Cardiac muscle cell (in vitro differentiated cells and primary cell): Measurements from ENCODE around the gene FKBP5. TPM values are rescaled to one million over a fixed set of nuclear protein-coding genes. Genes with fewer than 3 reads are reported as not detected.

Experiments used
- DNase-seq, 2 donors: peaks; one replicate each; pipeline versions ENCODE4 v3.0.0 to v3.0.0-alpha.2; 2010 to 2017; ENCODE audit warnings: low read depth in 1 of 2, low spot score in 1 of 2
- H3K27ac ChIP-seq: fragments of 200-600 bp; sonication (generic); 2 replicates; pipeline ENCODE4 v1.5.1; 2016
- H3K27me3 ChIP-seq: fragments of 200-600 bp; sonication (generic); 2 replicates; pipeline ENCODE4 v1.6.0; 2016; ENCODE audit warnings: control low read depth
- H3K36me3 ChIP-seq: fragments of 200-600 bp; sonication (generic); 2 replicates; pipeline ENCODE4 v1.5.1; 2016; ENCODE audit warnings: control low read depth
- H3K4me1 ChIP-seq: fragments of 200-600 bp; sonication (generic); 2 replicates; pipeline ENCODE4 v1.8.1; 2017; ENCODE audit warnings: low read depth, mild to moderate bottlenecking, mixed run types
- H3K4me3 ChIP-seq: fragments of 200-600 bp; sonication (generic); 2 replicates; pipeline ENCODE4 v1.5.1; 2016; ENCODE audit warnings: mild to moderate bottlenecking
- H3K9me3 ChIP-seq: fragments of 200-600 bp; sonication (generic); 2 replicates; pipeline ENCODE4 v1.5.1; 2017; ENCODE audit warnings: low read depth, mild to moderate bottlenecking, control low read depth
- polyA plus RNA-seq: library from polyadenylated mRNA; unstranded; fragments of >200 nt; fragmentation: Nextera tagmentation; extraction: Ambion mirVana; gene quantifications from 2 replicates; pipeline ENCODE4 v1.2.1, GENCODE V29; 2016
- total RNA-seq: library from RNA; depleted of rRNA; stranded (reverse); fragments of >200 nt; gene quantifications from 2 replicates; pipeline ENCODE4 v1.2.3, GENCODE V29; 2016
- TF ChIP-seq, protein P1 (sequence below): IDR thresholded peaks from 2 replicates; pipeline ENCODE4 v1.5.1; 2012; ENCODE audit warnings: low read depth, mild to moderate bottlenecking, low read length

FKBP5 gene
- total and polyA plus RNA-seq, 2 experiments from 2014 or later, result 32.4 to 53.0 TPM

DNA sequence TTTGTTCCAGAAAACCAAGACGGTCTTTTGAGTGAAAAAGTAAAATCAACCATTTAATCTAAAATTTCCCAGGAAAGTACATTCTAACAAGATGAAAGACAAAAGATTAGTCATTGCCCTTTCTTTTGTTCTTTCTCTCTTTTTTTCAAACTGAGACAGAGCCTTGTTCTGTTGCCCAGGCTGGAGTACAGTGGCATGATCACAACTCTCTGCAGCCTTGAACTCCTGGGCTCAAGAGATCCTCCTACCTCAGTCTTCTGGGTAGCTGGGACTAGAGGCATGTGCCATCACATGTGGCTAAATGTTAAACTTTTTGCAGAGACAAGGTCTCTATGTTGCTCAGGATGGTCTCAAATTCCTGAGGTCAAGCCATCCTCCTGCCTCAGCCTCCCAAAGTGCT is 75.0 kb downstream of the FKBP5 start:
- H3K36me3 ChIP-seq, result peaks cover 13% of the 10 kb centered on the region
- H3K4me3 ChIP-seq, result no peak overlapping the region
- H3K27ac ChIP-seq, result no peak overlapping the region
- H3K27me3 ChIP-seq, result no peaks in the 10 kb centered on the region
- no peaks in the 10 kb centered on the region for H3K9me3 ChIP-seq
- DNase-seq, result no peak
- peaks cover 13% of the 10 kb centered on the region for H3K4me1 ChIP-seq
- TF ChIP-seq, protein P1, sequence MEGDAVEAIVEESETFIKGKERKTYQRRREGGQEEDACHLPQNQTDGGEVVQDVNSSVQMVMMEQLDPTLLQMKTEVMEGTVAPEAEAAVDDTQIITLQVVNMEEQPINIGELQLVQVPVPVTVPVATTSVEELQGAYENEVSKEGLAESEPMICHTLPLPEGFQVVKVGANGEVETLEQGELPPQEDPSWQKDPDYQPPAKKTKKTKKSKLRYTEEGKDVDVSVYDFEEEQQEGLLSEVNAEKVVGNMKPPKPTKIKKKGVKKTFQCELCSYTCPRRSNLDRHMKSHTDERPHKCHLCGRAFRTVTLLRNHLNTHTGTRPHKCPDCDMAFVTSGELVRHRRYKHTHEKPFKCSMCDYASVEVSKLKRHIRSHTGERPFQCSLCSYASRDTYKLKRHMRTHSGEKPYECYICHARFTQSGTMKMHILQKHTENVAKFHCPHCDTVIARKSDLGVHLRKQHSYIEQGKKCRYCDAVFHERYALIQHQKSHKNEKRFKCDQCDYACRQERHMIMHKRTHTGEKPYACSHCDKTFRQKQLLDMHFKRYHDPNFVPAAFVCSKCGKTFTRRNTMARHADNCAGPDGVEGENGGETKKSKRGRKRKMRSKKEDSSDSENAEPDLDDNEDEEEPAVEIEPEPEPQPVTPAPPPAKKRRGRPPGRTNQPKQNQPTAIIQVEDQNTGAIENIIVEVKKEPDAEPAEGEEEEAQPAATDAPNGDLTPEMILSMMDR, result no peak

DNA sequence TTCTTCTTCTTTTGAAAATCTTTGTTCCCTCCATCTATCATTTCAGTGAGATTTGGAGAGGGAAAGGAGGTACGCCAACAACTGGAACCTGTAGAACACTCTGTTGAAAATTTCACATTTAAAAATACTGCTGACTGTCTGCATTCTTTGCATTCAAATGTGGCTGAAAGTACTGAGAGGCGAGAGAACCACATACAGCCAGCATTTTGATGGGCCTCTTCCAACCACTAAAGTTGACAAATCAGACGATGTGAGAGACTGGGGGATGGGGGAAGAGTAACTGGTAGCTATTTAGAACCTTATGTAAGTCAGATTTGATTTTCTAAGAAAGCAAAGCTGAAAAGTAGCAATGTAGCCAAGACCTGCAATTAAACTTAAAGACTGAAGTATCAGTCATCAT is 77.5 kb downstream of the FKBP5 start:
- TF ChIP-seq, protein P1, result no peak
- H3K4me3 ChIP-seq, result no peak overlapping the region
- peaks cover 7% of the 10 kb centered on the region for H3K36me3 ChIP-seq
- peaks cover 13% of the 10 kb centered on the region for H3K4me1 ChIP-seq
- DNase-seq, result peak; percentile 61 to 81
- no peaks in the 10 kb centered on the region for H3K27me3 ChIP-seq
- H3K9me3 ChIP-seq, result no peaks in the 10 kb centered on the region
- peak overlapping the region; percentile 55 for H3K27ac ChIP-seq

DNA sequence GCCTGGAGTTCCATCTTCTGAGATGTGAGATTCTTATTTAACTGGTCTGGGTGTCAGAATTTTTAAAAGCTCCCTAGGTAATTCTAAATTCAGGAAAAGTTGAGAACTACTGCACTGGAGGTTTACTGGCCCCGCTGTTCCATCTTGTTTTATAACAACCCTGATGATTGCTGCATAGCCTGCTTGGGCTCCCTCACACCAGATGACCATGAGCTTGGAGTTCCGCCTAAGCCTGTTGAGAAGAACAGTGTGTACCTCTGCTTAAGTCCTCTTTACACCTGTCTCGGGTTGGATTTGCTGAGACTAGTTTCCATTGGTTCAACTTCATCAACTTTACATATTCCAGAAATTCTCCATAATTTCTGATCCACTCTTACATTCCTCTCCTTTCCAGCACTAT is 77.9 kb downstream of the FKBP5 start:
- no peak for DNase-seq
- no peak overlapping the region for H3K4me3 ChIP-seq
- TF ChIP-seq, protein P1, result no peak
- H3K4me1 ChIP-seq, result peaks cover 13% of the 10 kb centered on the region
- H3K36me3 ChIP-seq, result peaks cover 7% of the 10 kb centered on the region
- H3K27me3 ChIP-seq, result no peaks in the 10 kb centered on the region
- H3K27ac ChIP-seq, result peak overlapping the region; percentile 55
- H3K9me3 ChIP-seq, result no peaks in the 10 kb centered on the region

DNA sequence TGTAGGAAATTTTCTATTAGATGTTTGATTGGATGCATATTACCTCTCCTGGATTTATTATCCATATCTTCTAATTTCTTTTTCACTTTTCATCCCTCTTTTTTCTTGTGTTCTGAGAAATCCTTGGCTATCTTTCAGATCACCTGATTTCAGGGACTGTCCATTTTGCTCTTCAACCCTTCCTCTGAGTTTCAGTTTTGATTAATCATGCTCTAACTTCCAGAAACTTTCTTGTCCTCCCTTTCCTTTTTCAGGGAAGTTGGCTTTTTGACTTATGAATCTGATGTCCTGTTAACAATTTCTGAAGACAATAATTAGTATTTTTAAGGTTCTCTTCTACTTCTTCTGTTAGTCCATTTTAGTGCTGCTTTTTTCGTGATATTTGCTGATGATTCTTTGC is 79.1 kb downstream of the FKBP5 start:
- TF ChIP-seq, protein P1, result no peak
- peaks cover 13% of the 10 kb centered on the region for H3K4me1 ChIP-seq
- peaks cover 7% of the 10 kb centered on the region for H3K36me3 ChIP-seq
- H3K9me3 ChIP-seq, result no peaks in the 10 kb centered on the region
- no peak for DNase-seq
- no peaks in the 10 kb centered on the region for H3K27me3 ChIP-seq
- no peak overlapping the region for H3K4me3 ChIP-seq
- no peak overlapping the region for H3K27ac ChIP-seq

DNA sequence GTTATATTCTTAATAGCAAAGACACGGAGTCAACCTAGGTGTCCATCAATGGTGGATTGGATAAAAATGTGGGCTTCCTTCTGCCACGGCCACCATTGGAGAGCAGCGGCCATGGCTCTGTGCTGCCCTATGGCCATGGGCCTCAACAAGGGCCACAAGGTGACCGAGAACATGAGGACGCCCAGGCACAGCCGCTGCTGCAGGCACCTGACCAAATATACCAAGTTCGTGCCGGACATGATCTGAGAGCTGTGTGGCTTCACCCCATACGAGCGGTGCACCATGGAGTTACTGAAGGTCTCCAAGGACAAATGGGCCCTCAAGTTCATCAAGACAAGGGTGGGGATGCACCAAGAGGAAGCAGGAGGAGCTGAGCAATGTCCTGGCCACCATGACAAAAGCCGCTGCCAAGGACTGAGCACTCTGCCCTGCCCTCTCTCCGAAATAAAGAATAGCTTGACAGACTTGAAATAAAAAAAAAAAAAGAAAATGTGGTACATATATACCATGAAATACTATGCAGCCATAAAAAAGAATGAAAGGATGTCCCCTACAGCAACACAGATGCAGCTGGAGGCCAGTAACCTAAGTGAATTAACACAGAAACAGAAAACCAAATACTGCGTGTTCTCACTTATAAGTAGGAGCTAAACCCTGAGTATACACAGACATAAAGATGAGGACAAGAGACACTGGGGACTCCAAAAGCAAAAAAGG is 81.0 kb downstream of the FKBP5 start:
- H3K27ac ChIP-seq, result no peak overlapping the region
- no peaks in the 10 kb centered on the region for H3K36me3 ChIP-seq
- DNase-seq, result no peak
- H3K9me3 ChIP-seq, result no peaks in the 10 kb centered on the region
- no peak overlapping the region for H3K4me3 ChIP-seq
- H3K4me1 ChIP-seq, result peaks cover 23% of the 10 kb centered on the region
- no peaks in the 10 kb centered on the region for H3K27me3 ChIP-seq
- TF ChIP-seq, protein P1, result no peak

DNA sequence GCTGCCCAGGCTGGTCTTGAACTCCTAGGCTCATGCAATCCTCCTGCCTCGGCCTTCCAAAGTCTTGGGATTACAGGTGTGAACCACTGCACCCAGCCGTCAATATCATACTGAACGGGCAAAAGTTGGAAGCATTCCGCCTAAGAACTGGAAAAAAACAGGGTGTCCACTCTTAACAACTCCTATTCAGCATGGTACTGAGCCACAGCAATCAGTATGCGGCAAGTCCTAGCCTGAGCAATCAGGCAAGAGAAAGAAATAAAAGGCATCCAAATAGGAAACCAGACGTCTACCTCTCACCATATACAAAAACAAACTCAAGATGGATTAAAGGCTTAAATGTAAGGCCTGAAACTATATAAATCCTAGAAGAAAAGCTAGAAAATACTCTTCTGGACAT is 83.1 kb downstream of the FKBP5 start:
- Histone ChIP-seq H3K9me3 (no peaks in the 10 kb centered on the region), H3K27ac (no peak overlapping the region), H3K4me3 (no peak overlapping the region), H3K27me3 (no peaks in the 10 kb centered on the region), H3K4me1 (peaks cover 28% of the 10 kb centered on the region), H3K36me3 (no peaks in the 10 kb centered on the region)
- TF ChIP-seq, protein P1, result no peak
- DNase-seq, result no peak
